ENCODE results near the gene GPA33. TPM values are rescaled to one million over a fixed set of nuclear protein-coding genes. Genes with fewer than 3 reads are reported as not detected.
A peak's percentile ranks its signal among the peaks of the same experiment; 100 is the strongest.

The GPA33 gene
- total RNA-seq = under 1 TPM; 0.20 to 0.76 TPM

- peak within 1 kb of the TSS; percentile 83 to 87 for H3K27ac Mint-ChIP-seq
- H3K9me3 Mint-ChIP-seq = peaks cover 5% of the 10 kb centered on the region in 2 donors
- ATAC-seq (peak; percentile 80 to 90), DNase-seq (ENCODE audit: low spot score in 2 of 2) (no peak)
- peaks cover 6 to 7% of the 10 kb centered on the region in 2 donors for H3K36me3 Mint-ChIP-seq
Measured at GRCh38 chr1:167090314-167090942, at the start of gene GPA33. TSS of gene GPA33 (minus strand) at chr1:167090377. CDS start at chr1:167090287, 90 bp downstream.

- Mint-ChIP-seq H3K36me3 (no peaks in the 10 kb centered on the region), H3K9me3 (peaks cover 0 to 3% of the 10 kb centered on the region in 2 donors), H3K27ac (no peak overlapping the region)
- DNase-seq (ENCODE audit: low spot score in 2 of 2) (no peak), ATAC-seq (no peak)
Measured at GRCh38 chr1:167138703-167139102, 48.5 kb upstream of the GPA33 start.

GRCh38 chr1:167137793-167138510 is 47.8 kb upstream of the GPA33 start:
- Mint-ChIP-seq H3K9me3 (no peaks in the 10 kb centered on the region), H3K36me3 (no peaks in the 10 kb centered on the region), H3K27ac (no peak overlapping the region)
- ATAC-seq (no peak), DNase-seq (ENCODE audit: low spot score in 2 of 2) (no peak)

- Mint-ChIP-seq H3K27ac (no peak overlapping the region), H3K36me3 (no peaks in the 10 kb centered on the region), H3K9me3 (no peaks in the 10 kb centered on the region)
- ATAC-seq (no peak), DNase-seq (ENCODE audit: low spot score in 2 of 2) (no peak)
Measured at GRCh38 chr1:167137332-167137781, 47.2 kb upstream of the GPA33 start.

- H3K36me3 Mint-ChIP-seq = no peaks in the 10 kb centered on the region
- no peaks in the 10 kb centered on the region for H3K9me3 Mint-ChIP-seq
- no peak overlapping the region for H3K27ac Mint-ChIP-seq
- ATAC-seq (no peak), DNase-seq (ENCODE audit: low spot score in 2 of 2) (no peak)
Measured at GRCh38 chr1:167136806-167137205, 46.6 kb upstream of the GPA33 start.

GRCh38 chr1:167136191-167136614 is 46.0 kb upstream of the GPA33 start:
- DNase-seq (ENCODE audit: low spot score in 2 of 2) (no peak), ATAC-seq (no peak)
- Mint-ChIP-seq H3K9me3 (no peaks in the 10 kb centered on the region), H3K27ac (no peak overlapping the region), H3K36me3 (no peaks in the 10 kb centered on the region)

- Mint-ChIP-seq H3K36me3 (no peaks in the 10 kb centered on the region), H3K9me3 (no peaks in the 10 kb centered on the region), H3K27ac (no peak overlapping the region)
- ATAC-seq (no peak), DNase-seq (ENCODE audit: low spot score in 2 of 2) (no peak)
Measured at GRCh38 chr1:167135281-167135840, 45.2 kb upstream of the GPA33 start.

- DNase-seq (ENCODE audit: low spot score in 2 of 2) (no peak), ATAC-seq (no peak)
- Mint-ChIP-seq H3K36me3 (no peaks in the 10 kb centered on the region), H3K9me3 (no peaks in the 10 kb centered on the region), H3K27ac (no peak overlapping the region)
Measured at GRCh38 chr1:167132301-167133010, 42.3 kb upstream of the GPA33 start.

- DNase-seq (ENCODE audit: low spot score in 2 of 2) (no peak), ATAC-seq (no peak)
- Mint-ChIP-seq H3K36me3 (no peaks in the 10 kb centered on the region), H3K27ac (no peak overlapping the region), H3K9me3 (no peaks in the 10 kb centered on the region)
Measured at GRCh38 chr1:167130829-167131510, 40.8 kb upstream of the GPA33 start.

GRCh38 chr1:167128261-167129227 is 38.4 kb upstream of the GPA33 start:
- DNase-seq (ENCODE audit: low spot score in 2 of 2) = no peak
- no peak overlapping the region for H3K27ac Mint-ChIP-seq
- H3K36me3 Mint-ChIP-seq = no peaks in the 10 kb centered on the region
- no peaks in the 10 kb centered on the region for H3K9me3 Mint-ChIP-seq
- ATAC-seq = no peak

GRCh38 chr1:167127661-167128060 is 37.5 kb upstream of the GPA33 start:
- Mint-ChIP-seq H3K9me3 (no peaks in the 10 kb centered on the region), H3K36me3 (no peaks in the 10 kb centered on the region)

GRCh38 chr1:167127236-167127635 is 37.1 kb upstream of the GPA33 start:
- no peak overlapping the region for H3K27ac Mint-ChIP-seq
- ATAC-seq = no peak
- no peak for DNase-seq (ENCODE audit: low spot score in 2 of 2)

More at GRCh38 chr1:167127661-167128060, 37.5 kb upstream of the GPA33 start:
- no peak overlapping the region for H3K27ac Mint-ChIP-seq
- no peak for DNase-seq (ENCODE audit: low spot score in 2 of 2)
- ATAC-seq = no peak

GRCh38 chr1:167126811-167127210 is 36.6 kb upstream of the GPA33 start:
- DNase-seq (ENCODE audit: low spot score in 2 of 2) (no peak), ATAC-seq (no peak)
- no peak overlapping the region for H3K27ac Mint-ChIP-seq
- H3K9me3 Mint-ChIP-seq = no peaks in the 10 kb centered on the region
- H3K36me3 Mint-ChIP-seq = no peaks in the 10 kb centered on the region

More at GRCh38 chr1:167127236-167127635, 37.1 kb upstream of the GPA33 start:
- Mint-ChIP-seq H3K36me3 (no peaks in the 10 kb centered on the region), H3K9me3 (no peaks in the 10 kb centered on the region)

GRCh38 chr1:167126317-167126716 is 36.1 kb upstream of the GPA33 start:
- DNase-seq (ENCODE audit: low spot score in 2 of 2) = no peak
- H3K27ac Mint-ChIP-seq = no peak overlapping the region
- H3K9me3 Mint-ChIP-seq = no peaks in the 10 kb centered on the region
- no peak for ATAC-seq
- no peaks in the 10 kb centered on the region for H3K36me3 Mint-ChIP-seq

GRCh38 chr1:167122568-167122967 is 32.4 kb upstream of the GPA33 start:
- ATAC-seq (no peak), DNase-seq (ENCODE audit: low spot score in 2 of 2) (no peak)
- Mint-ChIP-seq H3K27ac (no peak overlapping the region), H3K9me3 (no peaks in the 10 kb centered on the region), H3K36me3 (no peaks in the 10 kb centered on the region)

GRCh38 chr1:167122121-167122480 is 31.9 kb upstream of the GPA33 start:
- no peak for ATAC-seq
- Mint-ChIP-seq H3K27ac (no peak overlapping the region), H3K9me3 (no peaks in the 10 kb centered on the region), H3K36me3 (no peaks in the 10 kb centered on the region)
- DNase-seq (ENCODE audit: low spot score in 2 of 2) = no peak
